HepG2 (cell line): ENCODE measurements around the gene MTA3. TPM values are rescaled to one million over a fixed set of nuclear protein-coding genes. Genes with fewer than 3 reads are reported as not detected.
A peak's percentile ranks its signal among the peaks of the same experiment; 100 is the strongest.

Experiments
- CERS6 ChIP-seq: sonication (generic); formaldehyde crosslinking; IDR thresholded peaks from 2 replicates; pipeline ENCODE4 v1.5.0; 2020; ENCODE audit warnings: missing genetic modification reagents
- CREBL2 ChIP-seq: sonication (generic); formaldehyde crosslinking; IDR thresholded peaks from 2 replicates; pipeline ENCODE4 v1.8.1; 2023; ENCODE audit warnings: missing genetic modification reagents, mild to moderate bottlenecking, borderline replicate concordance
- ELF3 ChIP-seq: IDR thresholded peaks from 2 replicates; pipeline ENCODE4 v1.6.1; 2016; ENCODE audit warnings: missing genetic modification reagents, missing compliant biosample characterization
- FOXK1 ChIP-seq: sonication (generic); formaldehyde crosslinking; IDR thresholded peaks from 2 replicates; pipeline ENCODE4 v1.4.0; 2020; ENCODE audit warnings: low read depth, missing genetic modification reagents, borderline replicate concordance
- FUBP1 ChIP-seq: sonication (generic); formaldehyde crosslinking; IDR thresholded peaks from 2 replicates; pipeline ENCODE4 v1.5.1; 2020; ENCODE audit warnings: missing genetic modification reagents, mild to moderate bottlenecking, borderline replicate concordance
- HDAC6 ChIP-seq: fragments of 200-600 bp; sonication (generic); IDR thresholded peaks from 2 replicates; pipeline ENCODE4 v1.7.0; 2017; ENCODE audit warnings: mild to moderate bottlenecking, antibody characterized with exemption, low read length, low read depth
- KDM6A ChIP-seq: IDR thresholded peaks from 2 replicates; pipeline ENCODE4 v1.6.1; 2016; ENCODE audit warnings: low read depth
- MBNL3 ChIP-seq: fragments of 250-450 bp; sonication (Bioruptor Pico); conservative IDR thresholded peaks from 2 replicates; pipeline ENCODE4 v1.8.0; 2022; ENCODE audit warnings: mild to moderate bottlenecking, inconsistent platforms
- MED13 ChIP-seq: sonication (generic); formaldehyde crosslinking; IDR thresholded peaks from 2 replicates; pipeline ENCODE4 v1.5.0; 2020; ENCODE audit warnings: missing genetic modification reagents
- NFKBIZ ChIP-seq: IDR thresholded peaks from 2 replicates; pipeline ENCODE4 v1.6.1; 2018; ENCODE audit warnings: missing genetic modification reagents, missing compliant biosample characterization
- NFYC ChIP-seq: IDR thresholded peaks from 2 replicates; pipeline ENCODE4 v1.6.1; 2016; ENCODE audit warnings: missing genetic modification reagents, missing compliant biosample characterization
- RELA ChIP-seq: sonication (generic); formaldehyde crosslinking; IDR thresholded peaks from 2 replicates; pipeline ENCODE4 v1.4.0; 2020; ENCODE audit warnings: missing genetic modification reagents
- SRSF9 ChIP-seq: fragments of 200-400 bp; formaldehyde crosslinking; IDR thresholded peaks from 2 replicates; pipeline ENCODE4 v1.6.1; 2018; ENCODE audit warnings: borderline replicate concordance, mild to moderate bottlenecking, low read depth, low read length; ENCODE audit not compliant: insufficient read depth, poor library complexity, severe bottlenecking
- STAG1 ChIP-seq: sonication (generic); formaldehyde crosslinking; IDR thresholded peaks from 2 replicates; pipeline ENCODE4 v1.4.0; 2020; ENCODE audit warnings: missing genetic modification reagents
- ZBTB39 ChIP-seq: sonication (generic); formaldehyde crosslinking; IDR thresholded peaks from 2 replicates; pipeline ENCODE4 v1.5.0; 2020; ENCODE audit warnings: missing genetic modification reagents
- ZFX ChIP-seq: sonication (generic); formaldehyde crosslinking; IDR thresholded peaks from 2 replicates; pipeline ENCODE4 v1.4.0; 2020; ENCODE audit warnings: mild to moderate bottlenecking, low read depth, missing genetic modification reagents, moderate library complexity
- ZKSCAN1 ChIP-seq: fragments of 150-350 bp; IDR thresholded peaks from 2 replicates; pipeline ENCODE4 v1.6.1; 2014; ENCODE audit warnings: low read length
- ZMYM3 ChIP-seq: sonication (generic); formaldehyde crosslinking; IDR thresholded peaks from 2 replicates; pipeline ENCODE4 v1.5.1; 2020; ENCODE audit warnings: mild to moderate bottlenecking, missing genetic modification reagents
- ZNF225 ChIP-seq: sonication (generic); formaldehyde crosslinking; IDR thresholded peaks from 2 replicates; pipeline ENCODE4 v1.4.0; 2020; ENCODE audit warnings: mild to moderate bottlenecking, missing genetic modification reagents
- ZNF24 ChIP-seq: fragments of 450-650 bp; IDR thresholded peaks from 2 replicates; pipeline ENCODE4 v1.6.1; 2017; ENCODE audit warnings: antibody characterized with exemption, mild to moderate bottlenecking
- ZNF460 ChIP-seq: sonication (generic); formaldehyde crosslinking; IDR thresholded peaks from 2 replicates; pipeline ENCODE4 v1.5.1; 2020; ENCODE audit warnings: missing genetic modification reagents, mild to moderate bottlenecking, borderline replicate concordance
- ZNF639 ChIP-seq: conservative IDR thresholded peaks from 2 replicates; pipeline ENCODE4 v1.6.1; 2018; ENCODE audit warnings: missing genetic modification reagents
- ZNF878 ChIP-seq: sonication (generic); formaldehyde crosslinking; IDR thresholded peaks from 2 replicates; pipeline ENCODE4 v1.8.1; 2023; ENCODE audit warnings: mild to moderate bottlenecking, missing genetic modification reagents, moderate library complexity
- ZSCAN25 ChIP-seq: sonication (generic); formaldehyde crosslinking; IDR thresholded peaks from 2 replicates; pipeline ENCODE4 v1.8.0; 2022; ENCODE audit warnings: mild to moderate bottlenecking, missing genetic modification reagents
- polyA plus RNA-seq, 8 experiments: library from polyadenylated mRNA; depleted of rRNA in 3 of 8; stranded (reverse) in 7 of 8; unstranded in 1 of 8; fragments of >200 nt; fragmentation: Illumina TruSeq in 4 of 8; extraction: Trizol in 4 of 8; gene quantifications; 2 replicates each; pipeline versions ENCODE4 v1.2.1 to v1.2.3, GENCODE V29; 2011 to 2016; ENCODE audit warnings: low read depth in 4 of 8, missing spikeins in 1 of 8, mixed read lengths in 1 of 8; ENCODE audit not compliant: insufficient read depth in 1 of 8
- total RNA-seq, 5 experiments: library from RNA; depleted of rRNA; stranded (reverse); fragments of >200 nt; fragmentation: Illumina TruSeq; extraction: Trizol; gene quantifications; 2 replicates each; pipeline ENCODE4 v1.2.3, GENCODE V29; 2016; ENCODE audit warnings: low read depth in 1 of 5

The MTA3 gene
- total and polyA plus RNA-seq, 2 of the 13 experiments (the other 11 are each of a cell fraction or from before 2014, with no cell fraction given) = 48.8 to 77.8 TPM

- peak; percentile 23 for TF ChIP-seq STAG1 (CRISPR knock-in tag)
- peak; percentile 87 for TF ChIP-seq ZSCAN25 (CRISPR knock-in tag)
- 0 out of 2 replicates have a peak, but pooled peaks have one; percentile 64 for TF ChIP-seq MBNL3
- TF ChIP-seq CERS6 (CRISPR knock-in tag) = 0 out of 2 replicates have a peak, but pooled peaks have one; percentile 64
- peak; percentile 91 for TF ChIP-seq FOXK1 (CRISPR knock-in tag)
- TF ChIP-seq SRSF9 = no peak
- no peak for TF ChIP-seq ZKSCAN1
- TF ChIP-seq ZNF225 (CRISPR knock-in tag) = peak; percentile 88; the same call in 1 of the 2 replicates
- TF ChIP-seq KDM6A (CRISPR knock-in tag) = peak; percentile 95
- peak; percentile 95 for TF ChIP-seq ZNF639 (CRISPR knock-in tag)
- peak; percentile 93 for TF ChIP-seq ELF3 (CRISPR knock-in tag)
- TF ChIP-seq ZFX (CRISPR knock-in tag) = peak; percentile 94
- TF ChIP-seq CREBL2 = peak; percentile 79
- TF ChIP-seq ZNF460 (CRISPR knock-in tag) = peak; percentile 63; the same call in 1 of the 2 replicates
- peak; percentile 65; the same call in 1 of the 2 replicates for TF ChIP-seq ZNF24
- TF ChIP-seq ZNF878 (CRISPR knock-in tag) = peak; percentile 94; the same call in 1 of the 2 replicates
- TF ChIP-seq MED13 = peak; percentile 99
- TF ChIP-seq FUBP1 = no peak
- peak; percentile 93 for TF ChIP-seq RELA (CRISPR knock-in tag)
- TF ChIP-seq HDAC6 = 0 out of 2 replicates have a peak, but pooled peaks have one; percentile 27
- TF ChIP-seq NFYC (CRISPR knock-in tag) = peak; percentile 48; the same call in 1 of the 2 replicates
- TF ChIP-seq NFKBIZ (CRISPR knock-in tag) = peak; percentile 97
- TF ChIP-seq ZBTB39 (CRISPR knock-in tag) = peak; percentile 96
- peak; percentile 77; the same call in 1 of the 2 replicates for TF ChIP-seq ZMYM3 (CRISPR knock-in tag)
Measured at GRCh38 chr2:42792583-42793333, 224.3 kb downstream of the MTA3 start, which contains the start of gene HAAO (continued).
